DOHH2 (cell line): ENCODE data around the gene DBX1.

Experiments
- EZH2phosphoT487 ChIP-seq: fragments of 200-600 bp; sonication (generic); IDR thresholded peaks from 2 replicates; pipeline ENCODE4 v1.6.1; 2017; ENCODE audit warnings: borderline replicate concordance, mild to moderate bottlenecking, antibody characterized with exemption, low read length, moderate library complexity, mixed read lengths
- TF ChIP-seq, protein P1 (sequence below): fragments of 200-600 bp; sonication (generic); IDR thresholded peaks from one replicate; pipeline ENCODE4 v1.5.1; 2014; ENCODE audit warnings: antibody characterized with exemption, mild to moderate bottlenecking, low read depth, low read length; ENCODE audit not compliant: poor library complexity, severe bottlenecking

DNA sequence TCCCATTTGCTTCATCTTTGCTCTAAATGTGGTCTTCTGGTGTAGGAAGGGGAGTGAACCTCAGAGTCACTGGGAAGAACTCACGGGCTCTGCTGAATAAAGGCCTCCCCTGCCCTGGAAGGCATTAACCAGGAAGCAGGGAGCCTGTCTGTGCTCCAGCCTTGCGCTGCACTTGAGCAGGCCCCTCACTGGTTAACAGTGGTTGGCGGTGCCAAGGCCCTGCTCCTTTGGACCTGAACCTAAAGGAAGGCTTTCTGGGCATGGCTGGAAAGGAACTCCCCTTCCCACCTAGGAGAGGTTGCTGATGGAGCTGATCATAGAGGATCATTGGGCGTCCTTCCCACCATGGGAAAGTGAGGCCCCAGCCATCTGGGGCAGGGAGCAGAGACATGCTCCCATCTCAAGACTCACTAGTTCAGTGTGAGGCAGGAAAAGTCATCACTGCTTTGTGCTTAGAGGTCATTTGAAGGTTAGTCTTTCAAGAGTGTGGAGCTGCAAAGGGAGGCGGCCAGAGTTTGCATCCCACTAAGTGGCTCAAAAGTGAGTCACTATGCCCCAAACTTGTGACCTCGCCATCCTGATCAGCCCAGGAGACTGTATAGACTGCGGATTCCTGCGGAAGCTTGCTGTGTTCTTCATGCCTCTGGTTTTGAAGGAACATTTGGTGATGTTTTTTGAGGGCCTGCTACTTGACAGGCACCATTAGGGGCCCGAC is 50.4 kb downstream of the DBX1 start:
- TF ChIP-seq, protein P1, sequence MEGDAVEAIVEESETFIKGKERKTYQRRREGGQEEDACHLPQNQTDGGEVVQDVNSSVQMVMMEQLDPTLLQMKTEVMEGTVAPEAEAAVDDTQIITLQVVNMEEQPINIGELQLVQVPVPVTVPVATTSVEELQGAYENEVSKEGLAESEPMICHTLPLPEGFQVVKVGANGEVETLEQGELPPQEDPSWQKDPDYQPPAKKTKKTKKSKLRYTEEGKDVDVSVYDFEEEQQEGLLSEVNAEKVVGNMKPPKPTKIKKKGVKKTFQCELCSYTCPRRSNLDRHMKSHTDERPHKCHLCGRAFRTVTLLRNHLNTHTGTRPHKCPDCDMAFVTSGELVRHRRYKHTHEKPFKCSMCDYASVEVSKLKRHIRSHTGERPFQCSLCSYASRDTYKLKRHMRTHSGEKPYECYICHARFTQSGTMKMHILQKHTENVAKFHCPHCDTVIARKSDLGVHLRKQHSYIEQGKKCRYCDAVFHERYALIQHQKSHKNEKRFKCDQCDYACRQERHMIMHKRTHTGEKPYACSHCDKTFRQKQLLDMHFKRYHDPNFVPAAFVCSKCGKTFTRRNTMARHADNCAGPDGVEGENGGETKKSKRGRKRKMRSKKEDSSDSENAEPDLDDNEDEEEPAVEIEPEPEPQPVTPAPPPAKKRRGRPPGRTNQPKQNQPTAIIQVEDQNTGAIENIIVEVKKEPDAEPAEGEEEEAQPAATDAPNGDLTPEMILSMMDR = no peak
- no peak for TF ChIP-seq EZH2phosphoT487
